HUES48 (cell line): Measurements from ENCODE around the gene DCBLD2.

Experiments
- H3K27ac ChIP-seq: one replicate; pipeline ENCODE4 v1.7.0; 2013; ENCODE audit warnings: low read depth, low read length, inconsistent platforms
- H3K27me3 ChIP-seq: 2 replicates; pipeline ENCODE4 v1.6.1; 2013; ENCODE audit warnings: mild to moderate bottlenecking, low read length; ENCODE audit not compliant: control insufficient read depth, insufficient read depth
- H3K36me3 ChIP-seq: 2 replicates; pipeline ENCODE4 v1.6.1; 2013; ENCODE audit warnings: low read length; ENCODE audit not compliant: control insufficient read depth, insufficient read depth
- H3K4me1 ChIP-seq: 2 replicates; pipeline ENCODE4 v1.6.1; 2013; ENCODE audit warnings: mild to moderate bottlenecking, low read length; ENCODE audit not compliant: control insufficient read depth, insufficient read depth
- H3K4me3 ChIP-seq: 2 replicates; pipeline ENCODE4 v1.5.1; 2013; ENCODE audit warnings: mild to moderate bottlenecking, low read depth, low read length
- H3K9ac ChIP-seq: 2 replicates; pipeline ENCODE4 v1.6.1; 2013; ENCODE audit warnings: mild to moderate bottlenecking, low read depth, low read length, moderate library complexity
- H3K9me3 ChIP-seq: 2 replicates; pipeline ENCODE4 v1.6.1; 2013; ENCODE audit warnings: low read length; ENCODE audit not compliant: control insufficient read depth, insufficient read depth

DCBLD2 gene

GRCh38 chr3:98791341-98792325 lies 109.9 kb downstream of the DCBLD2 start:
- no peak overlapping the region for H3K4me3 ChIP-seq
- no peaks in the 10 kb centered on the region for H3K9me3 ChIP-seq
- no peak overlapping the region for H3K27ac ChIP-seq
- H3K36me3 ChIP-seq = peaks cover 11% of the 10 kb centered on the region
- H3K27me3 ChIP-seq = no peaks in the 10 kb centered on the region
- H3K4me1 ChIP-seq = no peaks in the 10 kb centered on the region; the same call in 1 of the 2 replicates
- no peak overlapping the region for H3K9ac ChIP-seq

- H3K9me3 ChIP-seq = no peaks in the 10 kb centered on the region
- H3K9ac ChIP-seq = no peak overlapping the region
- H3K4me1 ChIP-seq = no peaks in the 10 kb centered on the region; the same call in 1 of the 2 replicates
- no peak overlapping the region for H3K27ac ChIP-seq
- no peaks in the 10 kb centered on the region for H3K27me3 ChIP-seq
- no peak overlapping the region for H3K4me3 ChIP-seq
- 0 out of 2 replicates have a peak, but pooled peaks cover 4% of the 10 kb centered on the region for H3K36me3 ChIP-seq
Observed at GRCh38 chr3:98788651-98789050, 112.8 kb downstream of the DCBLD2 start.

DNA sequence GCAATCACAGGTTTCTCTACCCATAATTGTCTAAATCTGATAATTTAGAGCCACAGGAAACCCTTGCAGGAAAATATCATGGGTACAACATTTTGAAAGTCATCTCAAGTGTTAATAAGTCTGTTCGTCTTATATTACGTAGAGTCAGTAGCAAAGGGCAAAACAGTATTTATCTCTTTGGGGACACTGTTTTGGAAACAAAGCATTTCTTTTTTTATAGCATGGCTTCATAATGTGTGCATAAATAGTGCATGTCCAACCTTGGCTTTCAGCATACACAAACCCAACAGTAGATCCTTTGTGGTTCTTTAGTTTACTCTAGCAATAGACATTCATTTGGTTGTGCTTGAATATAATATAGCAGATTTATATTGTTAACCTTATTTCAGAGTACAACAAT lies 114.3 kb downstream of the DCBLD2 start:
- no peaks in the 10 kb centered on the region for H3K9me3 ChIP-seq
- no peak overlapping the region for H3K9ac ChIP-seq
- H3K4me1 ChIP-seq = no peaks in the 10 kb centered on the region
- no peak overlapping the region for H3K27ac ChIP-seq
- H3K4me3 ChIP-seq = no peak overlapping the region
- H3K36me3 ChIP-seq = 0 out of 2 replicates have a peak, but pooled peaks cover 4% of the 10 kb centered on the region
- no peaks in the 10 kb centered on the region for H3K27me3 ChIP-seq

DNA sequence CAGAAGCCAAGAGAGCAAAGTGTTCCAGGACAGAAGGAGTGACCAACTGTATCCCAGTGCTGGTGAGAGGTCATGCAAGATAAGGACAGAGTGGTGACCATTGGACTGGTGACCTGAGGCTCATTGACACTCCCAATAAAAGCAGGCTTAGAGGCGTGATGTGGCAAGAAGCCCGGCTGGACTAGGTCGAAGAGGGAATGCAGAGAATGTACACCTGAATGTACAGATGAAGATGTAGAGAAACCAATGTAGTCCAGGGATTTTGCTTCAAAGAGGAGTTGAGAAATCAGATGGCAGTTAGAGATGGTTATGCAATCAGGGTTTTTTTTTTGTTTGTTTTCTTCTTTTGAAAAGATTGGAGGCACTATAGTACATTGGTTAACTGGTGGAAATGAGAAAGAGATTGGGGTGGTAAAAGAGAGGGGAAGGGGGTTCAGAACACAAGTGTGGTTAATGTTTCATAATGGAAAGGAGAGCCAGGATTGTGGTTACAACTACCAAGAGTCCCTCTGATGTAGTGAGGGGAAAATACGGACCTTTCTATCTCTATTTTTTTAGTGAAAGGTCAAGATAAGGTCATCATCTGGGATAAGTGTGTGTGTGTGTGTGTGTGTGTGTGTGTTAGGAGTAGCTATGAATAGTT lies 115.0 kb downstream of the DCBLD2 start:
- H3K36me3 ChIP-seq = 0 out of 2 replicates have a peak, but pooled peaks cover 4% of the 10 kb centered on the region
- H3K9ac ChIP-seq = no peak overlapping the region
- H3K9me3 ChIP-seq = no peaks in the 10 kb centered on the region
- no peak overlapping the region for H3K27ac ChIP-seq
- H3K4me1 ChIP-seq = no peaks in the 10 kb centered on the region
- H3K27me3 ChIP-seq = no peaks in the 10 kb centered on the region
- no peak overlapping the region for H3K4me3 ChIP-seq

- no peak overlapping the region for H3K9ac ChIP-seq
- no peaks in the 10 kb centered on the region for H3K4me1 ChIP-seq
- 0 out of 2 replicates have a peak, but pooled peaks cover 4% of the 10 kb centered on the region for H3K36me3 ChIP-seq
- no peaks in the 10 kb centered on the region for H3K27me3 ChIP-seq
- H3K9me3 ChIP-seq = no peaks in the 10 kb centered on the region
- no peak overlapping the region for H3K4me3 ChIP-seq
- H3K27ac ChIP-seq = no peak overlapping the region
Observed at GRCh38 chr3:98784666-98785600, 116.6 kb downstream of the DCBLD2 start.

GRCh38 chr3:98784042-98784441 lies 117.5 kb downstream of the DCBLD2 start:
- Histone ChIP-seq H3K4me3 (no peak overlapping the region), H3K27ac (no peak overlapping the region), H3K9ac (no peak overlapping the region), H3K27me3 (no peaks in the 10 kb centered on the region), H3K36me3 (0 out of 2 replicates have a peak, but pooled peaks cover 4% of the 10 kb centered on the region), H3K9me3 (no peaks in the 10 kb centered on the region), H3K4me1 (no peaks in the 10 kb centered on the region)

GRCh38 chr3:98782824-98783500 lies 118.5 kb downstream of the DCBLD2 start:
- no peak overlapping the region for H3K9ac ChIP-seq
- H3K4me1 ChIP-seq = no peaks in the 10 kb centered on the region

GRCh38 chr3:98780343-98780742 lies 121.2 kb downstream of the DCBLD2 start:
- Histone ChIP-seq H3K9me3 (no peaks in the 10 kb centered on the region), H3K4me3 (no peak overlapping the region), H3K9ac (no peak overlapping the region), H3K27ac (no peak overlapping the region), H3K27me3 (no peaks in the 10 kb centered on the region), H3K36me3 (no peaks in the 10 kb centered on the region), H3K4me1 (no peaks in the 10 kb centered on the region)

More at GRCh38 chr3:98782824-98783500, 118.5 kb downstream of the DCBLD2 start:
- Histone ChIP-seq H3K36me3 (no peaks in the 10 kb centered on the region), H3K9me3 (no peaks in the 10 kb centered on the region), H3K4me3 (no peak overlapping the region), H3K27ac (no peak overlapping the region), H3K27me3 (no peaks in the 10 kb centered on the region)

GRCh38 chr3:98779541-98780335 lies 121.8 kb downstream of the DCBLD2 start:
- Histone ChIP-seq H3K9ac (no peak overlapping the region), H3K36me3 (no peaks in the 10 kb centered on the region), H3K27ac (no peak overlapping the region), H3K9me3 (no peaks in the 10 kb centered on the region), H3K4me3 (no peak overlapping the region), H3K4me1 (no peaks in the 10 kb centered on the region), H3K27me3 (no peaks in the 10 kb centered on the region)
